Measurements from ENCODE around the gene ARHGAP6.

ARHGAP6 gene

GRCh38 chrX:11097933-11098332, 567.8 kb downstream of the ARHGAP6 start:
- Histone ChIP-seq H3K27me3 (ENCODE audit: control insufficient read depth in 1 of 2, insufficient read depth in 2 of 2, low read length in 2 of 2) (no peaks in the 10 kb centered on the region), H3K4me3 (ENCODE audit: low read depth in 1 of 2, low read length in 2 of 2) (no peak overlapping the region), H3K9ac (ENCODE audit: low read depth in 1 of 2, low read length in 2 of 2) (no peak overlapping the region), H3K9me3 (ENCODE audit: control insufficient read depth in 1 of 2, low read length in 2 of 2) (no peaks in the 10 kb centered on the region), H3K27ac (ENCODE audit: low read depth, low read length) (no peak overlapping the region), H3K4me1 (ENCODE audit: control insufficient read depth in 1 of 2, insufficient read depth in 2 of 2, low read length in 2 of 2) (peaks cover 0 to 5% of the 10 kb centered on the region in 2 donors), H3K36me3 (ENCODE audit: control insufficient read depth in 1 of 2, insufficient read depth in 2 of 2, low read length in 2 of 2) (no peaks in the 10 kb centered on the region)

GRCh38 chrX:11089802-11090201, 575.9 kb downstream of the ARHGAP6 start:
- peaks cover 0 to 9% of the 10 kb centered on the region in 2 donors for H3K9me3 ChIP-seq (ENCODE audit: control insufficient read depth in 1 of 2, low read length in 2 of 2)
- no peak overlapping the region for H3K27ac ChIP-seq (ENCODE audit: low read depth, low read length)
- no peaks in the 10 kb centered on the region for H3K36me3 ChIP-seq (ENCODE audit: control insufficient read depth in 1 of 2, insufficient read depth in 2 of 2, low read length in 2 of 2)
- no peak overlapping the region for H3K4me3 ChIP-seq (ENCODE audit: low read depth in 1 of 2, low read length in 2 of 2)
- H3K27me3 ChIP-seq (ENCODE audit: control insufficient read depth in 1 of 2, insufficient read depth in 2 of 2, low read length in 2 of 2), result no peaks in the 10 kb centered on the region
- H3K9ac ChIP-seq (ENCODE audit: low read depth in 1 of 2, low read length in 2 of 2), result no peak overlapping the region
- no peaks in the 10 kb centered on the region for H3K4me1 ChIP-seq (ENCODE audit: control insufficient read depth in 1 of 2, insufficient read depth in 2 of 2, low read length in 2 of 2)
